GM23248 (cell line): ENCODE measurements around the gene SKI. TPM values are rescaled to one million over a fixed set of nuclear protein-coding genes. Genes with fewer than 3 reads are reported as not detected.

Source experiments
- DNase-seq: peaks from one replicate; pipeline ENCODE4 v3.0.0-alpha.2; 2015
- H2AFZ ChIP-seq: fragments of 200-600 bp; sonication (generic); 2 replicates; pipeline ENCODE4 v1.6.1; 2016; ENCODE audit warnings: antibody characterized with exemption
- H3F3A ChIP-seq: fragments of 200-600 bp; sonication (generic); 2 replicates; pipeline ENCODE4 v1.6.1; 2016; ENCODE audit warnings: mild to moderate bottlenecking, antibody characterized with exemption, mixed run types; ENCODE audit not compliant: insufficient read depth
- H3K27ac ChIP-seq: fragments of 200-600 bp; sonication (generic); 2 replicates; pipeline ENCODE4 v1.5.1; 2016; ENCODE audit warnings: mild to moderate bottlenecking
- H3K27me3 ChIP-seq: fragments of 200-600 bp; sonication (generic); replicated peaks from 2 replicates; pipeline ENCODE4 v1.6.1; 2016; ENCODE audit warnings: mild to moderate bottlenecking; ENCODE audit not compliant: insufficient read depth
- H3K36me3 ChIP-seq: fragments of 200-600 bp; sonication (generic); 2 replicates; pipeline ENCODE4 v1.6.1; 2016; ENCODE audit warnings: low read depth, mild to moderate bottlenecking
- H3K4me1 ChIP-seq: fragments of 200-600 bp; sonication (generic); 2 replicates; pipeline ENCODE4 v1.6.1; 2016; ENCODE audit warnings: mild to moderate bottlenecking; ENCODE audit not compliant: insufficient read depth
- H3K4me2 ChIP-seq: fragments of 200-600 bp; sonication (generic); one replicate; pipeline ENCODE4 v1.6.1; 2016; ENCODE audit warnings: mild to moderate bottlenecking; ENCODE audit not compliant: unreplicated experiment
- H3K4me3 ChIP-seq: fragments of 200-600 bp; sonication (generic); 2 replicates; pipeline ENCODE4 v1.5.1; 2016; ENCODE audit warnings: mild to moderate bottlenecking
- H3K79me2 ChIP-seq: fragments of 200-600 bp; sonication (generic); 2 replicates; pipeline ENCODE4 v1.6.1; 2016; ENCODE audit warnings: mild to moderate bottlenecking; ENCODE audit not compliant: insufficient read depth
- H3K9ac ChIP-seq: fragments of 200-600 bp; sonication (generic); 2 replicates; pipeline ENCODE4 v1.6.1; 2016; ENCODE audit warnings: mild to moderate bottlenecking
- H3K9me2 ChIP-seq: fragments of 200-600 bp; sonication (generic); 2 replicates; pipeline ENCODE4 v1.6.1; 2016; ENCODE audit warnings: mixed run types, mild to moderate bottlenecking, moderate library complexity; ENCODE audit not compliant: insufficient read depth
- H3K9me3 ChIP-seq: fragments of 200-600 bp; sonication (generic); one replicate; pipeline ENCODE4 v1.6.1; 2017; ENCODE audit warnings: low read depth
- H4K20me1 ChIP-seq: fragments of 200-600 bp; sonication (generic); 2 replicates; pipeline ENCODE4 v1.6.0; 2016; ENCODE audit not compliant: insufficient read depth
- EZH2 ChIP-seq: fragments of 200-600 bp; sonication (generic); IDR thresholded peaks from 2 replicates; pipeline ENCODE4 v1.6.1; 2018; ENCODE audit warnings: antibody characterized with exemption, mild to moderate bottlenecking; ENCODE audit not compliant: insufficient read depth, poor library complexity, severe bottlenecking
- EZH2phosphoT487 ChIP-seq: fragments of 200-600 bp; sonication (generic); IDR thresholded peaks from 2 replicates; pipeline ENCODE4 v1.6.1; 2018; ENCODE audit warnings: antibody characterized with exemption, moderate library complexity, mild to moderate bottlenecking, low read depth; ENCODE audit not compliant: insufficient read depth
- WGBS, 2 experiments: methylation state at CpG; one replicate each; pipeline ENCODE4 v1.1.6; 2015 to 2017; ENCODE audit warnings: low lambda C conversion rate in 2 of 2, low coverage in 1 of 2; ENCODE audit errors: missing lambda C conversion rate in 2 of 2; 5-methylcytosine and 5-hydroxymethylcytosine counted together
- in situ Hi-C: fragments of 300-500 bp; cut with MboI; formaldehyde crosslinking; loops from 2 replicates; pipeline ENCODE4 v1.15.0; 2020
- polyA plus RNA-seq: library from polyadenylated mRNA; unstranded; fragments of >200 nt; fragmentation: Nextera tagmentation; extraction: Ambion mirVana; gene quantifications from 2 replicates; pipeline ENCODE4 v1.2.1, GENCODE V29; 2016
- total RNA-seq: library from RNA; depleted of rRNA; stranded (reverse); fragments of >200 nt; shearing (Covaris generic); gene quantifications from 2 replicates; pipeline ENCODE4 v1.2.3, GENCODE V29; 2014; rRNA removed

SKI gene
- total and polyA plus RNA-seq, 2 experiments from 2014 or later = 3.8 to 23.1 TPM

GRCh38 chr1:2358651-2359640 is 130.8 kb downstream of the SKI start:
- no peaks in the 10 kb centered on the region for H4K20me1 ChIP-seq
- no peaks in the 10 kb centered on the region for H3K27me3 ChIP-seq
- in situ Hi-C loops = no loop called here
- 78% methylated on average over 24 of the region's 24 CpGs for WGBS, 2 experiments
- no peak overlapping the region for H3K9ac ChIP-seq
- H3K4me3 ChIP-seq = no peak overlapping the region
- no peaks in the 10 kb centered on the region for H3K9me2 ChIP-seq
- H3F3A ChIP-seq = no peaks in the 10 kb centered on the region
- H3K4me2 ChIP-seq = no peak overlapping the region
- DNase-seq = no peak
- no peak overlapping the region for H2AFZ ChIP-seq
- H3K9me3 ChIP-seq = no peaks in the 10 kb centered on the region
- H3K36me3 ChIP-seq = no peaks in the 10 kb centered on the region
- H3K4me1 ChIP-seq = no peaks in the 10 kb centered on the region; the same call in 1 of the 2 replicates
- no peaks in the 10 kb centered on the region for H3K79me2 ChIP-seq
- TF ChIP-seq EZH2phosphoT487 = no peak
- TF ChIP-seq EZH2 = no peak
- no peak overlapping the region for H3K27ac ChIP-seq

Other genes starting within 250 kb of the SKI start
- not detected in 2 replicates for gene CFAP74, start 224.5 kb upstream of the SKI start, total RNA-seq
- gene CFAP74, start 224.5 kb upstream of the SKI start, polyA plus RNA-seq = not detected in 2 replicates
- gene GABRD, start 209.0 kb upstream of the SKI start, total RNA-seq = not detected in 2 replicates
- gene GABRD, start 209.0 kb upstream of the SKI start, polyA plus RNA-seq = not detected in 2 replicates
- gene PRKCZ, start 177.9 kb upstream of the SKI start, total RNA-seq = 0.63 and 1.4 TPM in 2 replicates
- 2.8 and 3.4 TPM in 2 replicates for gene PRKCZ, start 177.9 kb upstream of the SKI start, polyA plus RNA-seq
- gene FAAP20, start 33.5 kb upstream of the SKI start, total RNA-seq = 33.4 and 34.5 TPM in 2 replicates
- 122 and 127 TPM in 2 replicates for gene FAAP20, start 33.5 kb upstream of the SKI start, polyA plus RNA-seq
- gene MORN1, start 163.2 kb downstream of the SKI start, total RNA-seq = 6.3 and 8.8 TPM in 2 replicates
- 5.5 and 7.2 TPM in 2 replicates for gene MORN1, start 163.2 kb downstream of the SKI start, polyA plus RNA-seq
- 69.7 and 135 TPM in 2 replicates for gene RER1, start 163.5 kb downstream of the SKI start, total RNA-seq
- 328 and 331 TPM in 2 replicates for gene RER1, start 163.5 kb downstream of the SKI start, polyA plus RNA-seq
- gene PEX10, start 184.2 kb downstream of the SKI start, total RNA-seq = 51.3 and 59.1 TPM in 2 replicates
- 24.7 and 29.1 TPM in 2 replicates for gene PEX10, start 184.2 kb downstream of the SKI start, polyA plus RNA-seq
- gene PLCH2, start 248.0 kb downstream of the SKI start, total RNA-seq = 0.13 TPM in 1 of 2 replicates, not detected in the other
- gene PLCH2, start 248.0 kb downstream of the SKI start, polyA plus RNA-seq = not detected in 2 replicates